SH-SY5Y (cell line): ENCODE measurements around the gene NR5A2.

Experiments used
- GATA2 ChIP-seq: IDR thresholded peaks from 2 replicates; pipeline ENCODE4 v1.6.1; 2011; ENCODE audit warnings: mild to moderate bottlenecking, low read depth, low read length
- GATA3 ChIP-seq: IDR thresholded peaks from 2 replicates; pipeline ENCODE4 v1.6.1; 2011; ENCODE audit warnings: low read depth, mild to moderate bottlenecking, low read length, moderate library complexity

DNA sequence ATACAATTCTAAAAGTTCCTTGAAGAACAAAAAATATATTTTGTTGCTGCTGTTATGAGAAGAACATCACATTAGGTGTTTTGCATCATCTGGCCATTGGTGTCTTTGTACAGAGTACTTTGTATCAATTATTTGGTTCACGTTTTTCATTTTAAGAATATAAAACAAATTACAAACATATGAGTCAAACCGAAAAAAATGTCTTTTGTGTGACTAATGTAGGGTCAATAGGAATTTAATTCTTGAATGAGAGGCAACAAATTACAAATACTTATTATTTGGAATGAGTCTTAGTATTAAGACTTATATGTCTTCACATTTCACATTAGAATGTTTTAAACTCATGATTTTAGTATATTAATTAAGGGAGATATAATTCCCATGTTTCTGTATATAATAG, 54.8 kb downstream of the NR5A2 start:
- TF ChIP-seq GATA2 = no peak
- no peak for TF ChIP-seq GATA3
